GM18873 (cell line): Measurements from ENCODE around the gene ZNF287.
"Not testable (repeated sequence)": the region's sequence is repeated elsewhere in the genome, so short reads cannot be mapped to it uniquely, and the experiment has no call there.

Experiments
- ATAC-seq: cut with Tn5 transposase; IDR thresholded peaks from one replicate; pipeline ENCODE4 v1.9.1; 2021; ENCODE audit warnings: mild to moderate bottlenecking, moderate library complexity, moderate number of reproducible peaks; ENCODE audit not compliant: unreplicated experiment, low FRiP score

The ZNF287 gene

DNA sequence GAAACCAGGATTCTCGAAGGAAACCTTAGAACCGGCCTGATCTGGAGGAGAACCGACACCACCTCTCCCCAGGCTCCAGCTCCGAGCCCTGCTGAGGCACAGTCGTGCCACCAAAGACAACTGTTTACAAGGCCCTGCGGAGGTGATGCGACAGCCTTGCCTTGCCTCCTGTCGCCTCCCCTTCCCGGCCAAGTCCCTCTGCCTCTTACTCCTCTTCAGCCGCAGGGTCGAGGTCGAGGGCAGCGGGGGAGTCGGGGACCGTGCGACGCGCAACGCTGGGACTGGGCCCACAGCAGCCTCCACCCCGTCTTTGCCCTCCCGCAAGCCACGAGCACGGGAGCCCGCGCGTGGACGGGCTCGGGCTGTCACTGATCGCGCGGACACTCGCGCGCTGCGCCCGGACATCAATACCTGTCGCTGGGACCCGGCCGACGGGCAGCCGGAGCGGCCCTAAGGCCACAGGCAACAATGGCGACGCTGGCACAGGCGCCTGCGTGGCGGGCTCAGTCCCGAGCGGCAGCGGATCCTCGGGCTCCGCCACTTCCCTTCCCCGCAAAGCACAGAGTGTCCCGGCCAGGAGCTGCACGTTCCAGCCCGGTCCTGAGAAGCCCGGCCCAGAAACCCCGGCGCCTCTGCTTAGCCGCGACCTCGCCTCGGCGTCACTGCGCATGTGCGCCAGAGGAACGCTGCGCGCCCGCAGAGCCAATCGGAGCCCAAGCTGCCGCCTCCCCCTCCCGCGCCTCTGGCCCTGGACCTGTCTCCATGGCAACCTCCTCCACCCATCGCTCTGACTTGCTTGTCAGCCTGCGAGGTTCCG lies at the start of gene ZNF287:
ZNF287 (minus strand) TSS at position 664 of the 817 bp plus-strand sequence. CDS start 1,473 bp downstream, outside the sequence.
- ATAC-seq: peak; percentile 88

DNA sequence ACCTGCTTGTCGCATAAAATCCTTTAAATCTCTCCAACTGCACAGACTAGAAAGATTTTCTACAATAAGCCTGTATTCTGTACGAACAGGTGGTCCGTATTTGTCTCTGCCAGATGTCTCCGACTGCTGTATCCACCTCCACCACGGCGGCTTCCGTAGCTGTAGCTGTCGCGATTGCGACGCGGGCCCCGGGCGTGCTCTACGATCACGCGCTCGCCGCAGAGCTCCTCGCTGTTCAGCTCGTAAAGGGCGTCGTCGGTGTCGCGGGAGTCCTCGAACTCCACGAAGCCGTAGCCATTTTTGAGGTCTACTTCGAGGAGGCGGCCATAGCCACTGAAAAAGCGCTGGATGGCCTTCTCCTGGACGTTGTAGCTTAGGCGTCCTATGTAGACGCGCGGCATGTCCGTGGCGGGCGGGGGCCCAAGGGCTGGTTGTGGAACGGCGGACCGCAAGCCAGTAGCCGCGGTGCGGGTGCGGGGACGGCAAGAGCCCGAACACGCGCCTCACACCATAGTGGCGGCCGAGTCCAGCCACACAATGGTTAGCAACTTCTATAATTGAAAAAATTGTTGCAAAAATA lies 48.6 kb upstream of the ZNF287 start:
- ATAC-seq: no peak

DNA sequence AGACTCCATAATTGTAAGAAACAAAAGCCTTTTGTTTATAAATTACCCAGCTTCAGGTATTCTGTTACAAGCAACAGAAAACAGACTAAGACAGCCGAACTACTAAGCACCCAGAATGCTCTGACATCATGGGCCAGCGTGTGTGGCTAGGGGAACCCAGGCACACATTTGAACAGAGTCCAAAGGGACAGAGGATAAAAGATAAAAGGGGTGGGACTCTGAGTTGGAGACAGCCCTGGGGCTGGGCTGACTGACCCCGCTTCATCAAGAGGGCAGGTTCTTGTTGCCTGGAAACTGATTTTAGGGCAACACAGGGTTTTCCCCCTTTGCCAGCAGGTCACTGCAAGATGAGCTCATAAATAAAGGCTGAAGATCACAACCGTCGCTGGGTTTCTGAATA lies 30.5 kb upstream of the ZNF287 start:
- ATAC-seq: no peak

DNA sequence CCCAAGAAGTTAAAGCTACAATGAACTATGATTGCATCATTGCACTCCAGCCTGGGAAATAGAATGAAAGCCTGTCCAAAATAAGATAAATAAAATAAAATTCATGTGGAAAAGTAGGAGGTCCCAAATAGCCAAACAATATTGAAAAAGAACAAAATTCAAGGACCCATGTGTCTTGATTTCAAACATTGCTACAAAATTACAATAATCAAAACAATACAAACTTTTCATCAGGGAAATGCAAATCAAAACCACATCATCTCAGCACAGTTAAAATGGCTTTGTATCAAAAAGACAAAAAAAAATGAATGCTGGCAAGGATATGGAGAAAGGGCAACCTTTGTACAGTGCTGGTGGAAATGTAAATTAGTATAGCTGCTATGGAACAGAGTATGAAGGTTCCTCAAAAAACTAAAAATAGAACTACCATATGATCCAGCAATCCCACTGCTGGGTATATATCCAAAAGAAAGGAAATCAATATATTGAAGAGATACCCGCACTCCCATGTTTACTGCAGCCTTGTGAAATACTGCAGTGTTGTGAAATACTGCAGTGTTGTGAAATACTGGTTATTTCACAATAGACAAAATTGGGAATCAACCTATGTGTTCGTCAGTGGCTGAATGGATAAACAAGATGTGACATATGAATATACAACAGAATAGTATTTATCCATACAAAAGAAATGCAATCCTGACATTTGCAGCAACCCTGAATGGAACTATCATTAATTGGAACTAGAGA lies 24.5 kb upstream of the ZNF287 start:
- no peak for ATAC-seq

DNA sequence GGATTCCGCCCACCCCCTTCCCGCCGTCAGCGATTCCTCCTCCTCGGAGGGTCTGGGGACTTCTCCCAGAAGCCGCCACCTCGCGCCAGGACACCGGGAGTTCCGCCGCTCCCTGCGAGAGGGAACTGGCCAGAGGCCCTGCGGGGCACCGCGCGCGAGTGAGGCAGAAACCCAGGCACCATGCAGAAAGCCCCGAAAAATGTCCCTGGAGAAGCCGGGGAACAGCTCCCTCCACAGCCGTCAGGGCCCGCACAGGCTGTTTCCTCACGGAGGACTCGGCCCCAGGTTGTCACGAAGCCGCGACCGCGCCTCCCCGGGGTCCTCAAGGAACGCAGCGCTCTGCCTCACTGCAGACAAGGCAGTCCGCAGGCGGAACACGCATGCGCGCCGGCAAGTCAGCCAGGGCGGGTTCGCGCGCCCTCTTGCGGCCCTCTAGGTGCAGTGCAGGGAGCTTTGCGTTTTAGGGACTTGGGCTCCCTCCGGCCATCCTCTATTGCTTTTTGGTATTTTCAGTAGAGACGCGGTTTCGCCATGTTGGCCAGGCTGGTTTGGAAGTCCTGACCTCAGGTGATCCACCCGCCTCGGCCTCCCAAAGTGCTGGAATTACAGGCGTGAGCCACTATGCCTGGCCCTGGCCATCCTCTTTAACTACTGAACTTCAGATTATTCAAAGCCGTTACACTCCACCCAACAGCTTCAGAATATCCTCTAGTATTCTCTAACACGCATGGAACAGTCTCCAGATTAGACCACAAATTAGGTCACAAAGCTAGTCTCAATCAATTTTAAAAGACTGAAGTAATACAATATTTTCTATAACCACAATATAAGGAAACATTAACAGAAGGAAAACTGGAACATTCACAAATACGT lies 20.3 kb upstream of the ZNF287 start:
- no peak for ATAC-seq

DNA sequence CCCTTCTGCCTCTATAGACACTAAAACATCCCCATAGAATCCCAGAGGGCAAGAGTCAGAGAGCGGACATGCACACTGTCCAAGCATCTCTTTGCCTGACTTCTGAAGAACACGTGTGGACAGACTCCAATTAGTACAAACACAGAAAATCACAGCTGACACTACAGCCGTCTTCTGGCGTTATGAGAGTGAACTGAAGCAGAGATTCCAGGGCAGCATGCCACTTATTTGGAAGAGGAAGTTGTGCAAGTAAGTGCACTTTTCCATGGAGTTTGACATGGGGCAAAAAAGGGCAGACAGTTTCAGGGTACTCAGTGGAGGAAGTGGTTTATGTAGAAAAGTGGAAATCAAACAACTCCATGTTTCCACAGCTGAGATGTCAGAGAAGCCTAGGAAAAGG lies 16.8 kb upstream of the ZNF287 start:
- no peak for ATAC-seq

DNA sequence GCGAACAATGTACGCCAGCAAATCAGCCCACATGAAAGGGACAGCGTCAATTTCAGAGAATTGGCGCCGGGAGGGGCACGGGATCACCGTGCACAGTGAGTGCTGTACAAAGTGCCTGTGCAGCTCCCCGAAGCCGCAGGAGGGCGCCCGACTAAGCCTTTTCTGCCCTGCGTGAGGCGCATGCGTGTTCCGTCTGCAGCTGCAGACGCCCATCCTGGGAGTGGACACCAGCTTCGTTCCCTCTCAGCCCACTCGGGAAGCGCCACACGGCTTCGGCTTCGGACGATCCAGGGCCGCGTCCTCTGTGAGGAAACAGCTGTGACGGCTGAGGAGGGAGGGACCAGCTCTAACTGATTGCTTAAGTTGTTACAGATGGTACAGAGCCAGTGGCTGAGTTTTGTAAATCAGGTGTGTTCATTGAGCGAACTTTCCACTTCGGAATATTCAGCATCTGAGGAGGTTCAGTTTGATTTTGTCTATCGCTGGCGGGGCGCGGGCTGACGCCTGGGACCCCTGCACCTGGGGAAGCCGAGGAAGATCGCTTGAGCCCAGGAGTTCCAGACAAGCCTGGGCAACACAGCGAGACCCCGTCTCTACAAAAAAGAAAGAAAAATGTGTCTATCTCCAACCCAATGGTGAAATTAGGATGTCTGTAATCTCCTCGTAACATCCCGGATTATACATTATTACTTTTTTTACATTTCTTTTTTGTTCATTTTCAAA lies 15.4 kb upstream of the ZNF287 start:
- no peak for ATAC-seq

DNA sequence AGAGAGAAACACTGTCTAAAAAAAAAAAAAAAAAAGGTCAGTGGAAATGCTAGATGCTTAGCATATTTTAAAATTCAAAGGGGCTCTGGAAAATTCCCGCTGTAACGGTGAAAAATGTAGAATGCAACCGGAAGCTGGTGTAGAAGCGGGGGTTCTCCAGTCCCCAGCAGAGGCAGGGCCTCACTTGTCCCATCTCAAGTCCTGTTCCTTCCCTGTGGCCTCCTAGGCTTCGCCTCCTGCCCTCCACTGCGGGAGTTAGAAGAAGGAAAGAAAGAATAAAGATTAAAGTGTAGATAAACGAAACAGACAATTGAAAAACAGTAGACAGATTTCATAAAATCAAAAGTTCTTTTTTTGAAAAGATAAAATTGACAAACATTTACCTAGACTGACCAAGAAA lies 14.8 kb upstream of the ZNF287 start:
- ATAC-seq: no peak

DNA sequence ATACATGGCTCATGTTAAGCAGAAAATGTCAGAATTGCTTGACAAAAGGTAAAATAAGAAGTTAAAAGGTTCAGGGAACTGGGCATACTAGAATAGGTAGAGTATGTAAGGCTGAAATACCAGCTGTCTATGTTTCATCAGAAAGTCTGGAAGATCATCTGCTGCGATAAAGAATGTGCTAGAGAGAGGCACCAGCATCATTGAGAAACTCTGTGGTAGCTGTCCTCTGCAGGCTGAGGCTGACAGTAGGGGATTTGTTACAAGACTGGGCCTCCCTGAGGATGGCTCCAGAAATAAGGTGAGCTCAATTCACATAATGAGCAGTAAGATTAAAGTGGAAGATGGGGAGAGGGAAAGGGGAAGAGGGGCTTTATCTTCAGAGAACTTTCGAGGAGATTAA lies 4.5 kb upstream of the ZNF287 start:
- no peak for ATAC-seq

DNA sequence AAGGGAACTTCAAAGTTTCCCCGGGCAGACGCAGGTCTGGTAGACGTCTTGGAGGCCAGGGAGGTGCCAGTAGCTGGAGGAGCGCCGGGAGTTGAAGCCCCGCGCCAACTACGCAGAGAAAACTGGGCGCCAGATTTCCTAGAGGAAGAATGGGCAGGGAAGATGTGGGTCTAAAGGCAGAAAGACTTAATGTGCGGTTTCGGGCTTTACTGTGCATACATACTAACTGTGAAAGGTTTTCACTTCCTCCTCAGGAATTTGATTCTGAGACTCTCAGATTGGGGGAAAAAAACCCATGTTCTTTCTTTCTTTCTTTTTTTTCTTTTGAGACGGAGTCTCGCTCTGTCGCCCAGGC lies 331 bp upstream of the ZNF287 start:
- peak; percentile 27 for ATAC-seq

DNA sequence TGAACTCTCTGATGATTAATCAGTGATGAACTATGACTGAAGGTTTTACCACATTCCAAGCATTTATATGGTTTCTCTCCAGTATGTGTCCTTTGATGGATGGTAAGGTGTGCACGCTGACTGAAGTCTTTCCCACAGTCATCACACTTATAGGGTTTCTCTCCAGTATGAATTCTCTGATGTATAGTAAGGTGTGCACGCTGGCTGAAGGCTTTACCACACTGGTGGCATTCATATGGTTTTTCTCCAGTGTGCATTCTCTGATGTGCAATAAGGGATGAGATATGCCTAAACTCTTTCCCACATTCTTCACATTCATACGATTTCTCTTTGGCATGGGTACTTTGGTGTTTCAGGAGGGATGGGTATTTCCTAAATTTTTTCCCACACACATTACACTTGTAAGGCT lies 16.4 kb downstream of the ZNF287 start:
- ATAC-seq: no peak

DNA sequence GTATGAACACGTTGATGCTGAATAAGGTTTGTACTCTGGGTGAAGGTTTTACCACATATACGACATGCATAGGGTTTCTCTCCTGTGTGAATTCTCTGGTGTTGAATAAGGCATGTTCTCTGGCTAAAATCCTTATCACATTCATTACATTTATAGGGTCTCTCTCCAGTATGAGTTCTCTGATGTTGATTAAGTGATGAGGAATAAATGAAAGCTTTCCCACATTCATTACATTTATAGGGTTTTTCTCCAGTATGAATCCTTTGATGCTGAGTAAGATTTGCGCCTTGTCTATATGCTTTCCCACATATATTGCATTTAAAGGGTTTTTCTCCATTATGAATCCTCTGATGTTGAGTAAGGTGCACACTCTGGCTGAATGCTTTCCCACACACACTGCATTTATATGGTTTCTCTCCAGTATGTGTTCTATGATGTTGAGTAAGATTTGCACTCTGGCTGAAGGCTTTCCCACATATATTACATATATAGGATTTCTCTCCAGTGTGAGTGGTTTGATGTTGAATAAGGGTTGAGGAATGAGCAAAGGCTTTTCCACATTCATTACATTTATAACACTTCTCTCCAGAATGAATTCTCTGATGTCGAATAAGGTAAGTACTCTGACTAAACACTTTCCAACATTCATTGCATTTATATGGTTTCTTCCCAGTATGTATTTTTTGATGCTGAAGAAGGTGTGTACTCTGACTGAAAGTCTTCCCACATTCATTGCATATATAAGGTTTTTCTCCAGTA lies 16.9 kb downstream of the ZNF287 start:
- ATAC-seq: no peak

DNA sequence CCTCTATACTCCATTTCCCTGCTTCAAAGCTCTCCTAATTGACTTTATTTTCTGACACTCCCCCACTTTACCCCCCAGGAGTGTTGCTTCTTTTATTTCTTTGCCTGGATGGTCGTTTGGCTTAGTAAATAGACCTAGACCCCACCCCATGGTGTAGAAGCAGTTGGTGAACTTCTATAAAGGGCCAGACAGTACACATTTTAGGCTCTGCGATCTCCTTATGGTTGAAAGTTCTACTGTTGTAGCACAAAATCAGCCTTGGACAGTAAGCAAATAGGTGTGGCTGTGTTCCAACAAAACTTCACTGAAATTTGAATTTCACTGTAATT lies 31.9 kb downstream of the ZNF287 start:
- no peak for ATAC-seq

DNA sequence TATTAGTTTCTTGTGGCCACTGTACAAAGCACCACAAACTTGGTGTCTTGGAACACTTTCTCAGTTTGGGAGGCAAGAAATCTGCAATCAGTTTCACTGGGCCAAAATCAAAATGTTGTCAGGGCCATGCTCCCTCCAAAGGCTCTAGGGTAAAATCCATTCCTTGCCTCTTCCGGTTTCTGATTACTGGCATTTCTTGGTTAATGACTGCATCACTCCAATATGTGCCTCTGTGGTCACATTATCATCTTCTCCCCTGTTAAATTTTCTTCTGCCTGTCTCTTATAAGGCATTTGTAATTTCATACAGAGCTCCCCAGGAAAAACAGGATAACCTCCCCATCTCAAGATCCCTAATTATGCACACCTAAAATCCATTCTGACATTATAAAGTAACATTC lies 34.8 kb downstream of the ZNF287 start:
- ATAC-seq: no peak

DNA sequence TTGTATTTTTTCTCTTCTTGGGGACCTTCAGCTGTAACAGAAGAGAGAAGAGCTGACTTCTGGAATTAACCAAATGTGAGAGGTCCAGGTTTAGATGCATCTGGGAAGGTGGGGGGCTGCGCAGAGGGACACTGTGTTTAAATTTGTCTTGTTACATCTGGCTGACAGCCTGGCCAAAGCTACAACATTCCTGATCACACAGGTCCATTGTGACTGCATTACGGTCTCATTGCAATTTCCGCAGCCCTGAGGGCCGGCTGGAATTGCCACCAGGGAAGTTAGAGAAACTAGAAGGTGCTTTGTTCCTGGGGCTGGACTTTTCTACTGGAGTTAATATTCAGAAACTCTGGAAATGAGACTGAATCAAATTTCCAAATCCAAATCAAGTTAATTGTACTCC lies 39.1 kb downstream of the ZNF287 start:
- ATAC-seq: no peak

DNA sequence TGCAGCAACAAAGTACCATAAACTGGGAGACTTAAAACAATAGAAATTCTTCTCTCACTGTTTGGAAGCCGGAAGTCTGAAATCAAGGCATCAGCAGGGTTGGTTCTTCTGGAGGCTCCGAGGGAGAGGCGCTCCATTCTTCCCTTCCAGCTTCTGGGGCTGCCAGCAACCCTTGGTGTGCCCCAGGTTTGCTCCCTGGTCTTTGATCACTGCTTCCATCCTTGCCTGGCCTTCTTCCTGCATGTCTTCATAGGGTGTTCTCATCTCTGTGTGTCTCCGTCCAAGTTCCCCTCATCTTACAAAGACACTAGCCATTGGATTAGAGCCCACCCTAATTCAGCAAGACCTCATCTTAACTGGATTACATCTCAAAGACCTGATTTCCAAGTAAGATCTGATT lies 41.7 kb downstream of the ZNF287 start:
- ATAC-seq: no peak

DNA sequence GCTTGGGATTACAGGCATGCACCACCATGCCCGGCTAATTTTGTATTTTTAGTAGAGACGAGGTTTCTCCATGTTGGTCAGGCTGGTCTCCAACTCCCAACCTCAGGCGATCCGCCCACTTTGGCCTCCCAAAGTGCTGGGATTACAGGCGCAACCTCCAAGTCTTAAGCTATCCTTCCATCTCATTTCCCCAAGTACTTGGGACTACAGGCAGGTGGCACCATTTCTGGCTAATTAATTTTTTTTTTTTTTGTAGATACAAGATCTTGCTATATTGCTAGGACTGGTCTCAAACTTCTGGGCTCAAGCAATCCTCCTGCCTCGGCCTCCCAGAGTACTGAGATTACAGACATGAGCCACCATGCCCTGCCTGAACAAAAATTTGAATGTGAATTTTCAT lies 43.4 kb downstream of the ZNF287 start:
- ATAC-seq: not testable (repeated sequence)

DNA sequence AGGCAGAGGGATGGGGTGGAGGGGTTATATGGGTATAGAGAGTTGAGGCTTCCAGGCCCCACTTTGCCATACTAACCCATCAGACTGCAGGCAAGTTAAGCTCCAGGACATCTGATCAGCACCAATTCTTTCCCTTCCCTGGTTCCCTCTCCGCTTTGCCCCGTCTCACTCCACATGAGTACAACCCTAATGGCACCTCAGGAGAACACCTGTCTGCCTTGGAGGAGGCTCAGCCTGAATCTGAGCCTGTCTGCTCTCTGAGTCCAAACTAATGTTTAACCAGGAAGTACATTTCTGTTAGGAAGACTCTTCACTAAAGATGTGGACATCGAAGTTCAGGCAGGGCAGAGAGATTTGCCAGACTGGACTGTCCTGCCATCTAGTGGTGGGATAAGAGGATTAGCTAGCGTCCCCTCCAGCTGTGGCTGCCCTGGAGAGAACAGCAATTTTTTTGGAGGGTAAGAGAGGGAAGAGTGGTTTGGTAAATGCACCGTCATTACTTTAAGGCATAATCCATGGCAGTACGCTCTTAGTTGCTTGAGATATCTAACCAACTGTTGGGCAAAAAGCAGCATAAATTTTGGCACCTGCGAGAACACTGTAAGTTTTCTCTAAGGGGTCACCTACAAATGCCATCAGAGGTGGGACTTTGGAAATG lies 47.8 kb downstream of the ZNF287 start:
- ATAC-seq: no peak

DNA sequence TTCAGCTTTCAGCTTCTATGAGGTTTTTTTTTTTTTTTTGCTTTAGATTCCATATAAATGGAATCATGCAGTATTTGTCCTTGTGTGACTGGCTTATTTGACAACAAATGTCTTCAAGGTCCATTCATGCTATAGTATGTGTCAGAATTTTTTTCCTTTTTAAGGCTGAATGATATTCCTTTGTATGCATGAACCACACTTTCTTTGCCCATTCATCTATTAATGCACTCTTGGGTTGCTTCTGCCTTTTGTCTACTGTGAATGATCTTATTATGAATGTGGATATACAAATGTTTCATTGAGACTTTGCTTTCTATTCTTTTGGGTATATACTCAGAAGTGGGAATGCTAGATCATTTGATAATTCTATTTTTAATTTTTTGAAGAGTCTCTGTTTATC lies 50.0 kb downstream of the ZNF287 start:
- ATAC-seq: no peak
